Prostate gland (tissue), 2 donors: ENCODE measurements around the gene LTBP2. TPM values are rescaled to one million over a fixed set of nuclear protein-coding genes. Genes with fewer than 3 reads are reported as not detected.

Experiments used
- DNase-seq: peaks from one replicate; pipeline ENCODE4 v3.0.0-alpha.2; 2019; ENCODE audit warnings: low spot score
- H3K27ac ChIP-seq, 2 donors: fragments of 200-600 bp; sonication (generic); 2 replicates each; pipeline ENCODE4 v1.5.1; 2017 to 2019
- H3K27me3 ChIP-seq: fragments of 200-600 bp; sonication (generic); replicated peaks from 2 replicates; pipeline ENCODE4 v1.5.1; 2019; ENCODE audit not compliant: insufficient read depth
- H3K36me3 ChIP-seq, 2 donors: fragments of 200-600 bp; sonication (generic); 1 replicate in 1 of 2; 2 replicates in 1 of 2; pipeline versions ENCODE4 v1.5.1 to v1.8.1; 2017 to 2019
- H3K4me1 ChIP-seq: fragments of 200-600 bp; sonication (generic); replicated peaks from 2 replicates; pipeline ENCODE4 v1.5.1; 2019
- H3K4me3 ChIP-seq, 2 donors: fragments of 200-600 bp; sonication (generic); 2 replicates each; pipeline ENCODE4 v1.5.1; 2017 to 2019
- H3K9me3 ChIP-seq: fragments of 200-600 bp; sonication (generic); 2 replicates; pipeline ENCODE4 v1.5.1; 2017
- POLR2A ChIP-seq: fragments of 450-650 bp; IDR thresholded peaks from one replicate; pipeline ENCODE4 v1.6.1; 2016; ENCODE audit warnings: antibody characterized with exemption, mild to moderate bottlenecking
- POLR2AphosphoS5 ChIP-seq: sonication (generic); formaldehyde crosslinking; IDR thresholded peaks from one replicate; pipeline ENCODE4 v1.6.1; 2017; ENCODE audit warnings: antibody characterized with exemption
- WGBS: methylation state at CpG from one replicate; pipeline ENCODE4 v1.1.5; 2018; 5-methylcytosine and 5-hydroxymethylcytosine counted together
- intact Hi-C: fragments of 100-400 bp; cut with DNase I; formaldehyde crosslinking; loops from one replicate; pipeline ENCODE4 v1.14.2; 2022
- total RNA-seq, 2 donors: library from RNA; depleted of rRNA; stranded (reverse); fragments of >200 nt; gene quantifications; one replicate each; pipeline ENCODE4 v1.1.0, GENCODE V29; 2016
- TF ChIP-seq, protein P1 (sequence below), 4 experiments: fragments of 200-600 bp in 2 of 4; fragments of 450-650 bp in 2 of 4; sonication (generic) in 2 of 4; IDR thresholded peaks; 1 replicate in 3 of 4; 2 replicates in 1 of 4; pipeline ENCODE4 v1.5.1; 2016 to 2019; ENCODE audit warnings: antibody characterized with exemption in 4 of 4, mild to moderate bottlenecking in 2 of 4, moderate library complexity in 2 of 4

LTBP2 gene
- total RNA-seq, 2 donors from 2014 or later = 47.0 to 90.7 TPM

- H3K36me3 ChIP-seq = no peaks in the 10 kb centered on the region
- peaks cover 4% of the 10 kb centered on the region for H3K27me3 ChIP-seq
- TF ChIP-seq POLR2A (peak; percentile 18), POLR2AphosphoS5 (no peak)
- TF ChIP-seq, protein P1, sequence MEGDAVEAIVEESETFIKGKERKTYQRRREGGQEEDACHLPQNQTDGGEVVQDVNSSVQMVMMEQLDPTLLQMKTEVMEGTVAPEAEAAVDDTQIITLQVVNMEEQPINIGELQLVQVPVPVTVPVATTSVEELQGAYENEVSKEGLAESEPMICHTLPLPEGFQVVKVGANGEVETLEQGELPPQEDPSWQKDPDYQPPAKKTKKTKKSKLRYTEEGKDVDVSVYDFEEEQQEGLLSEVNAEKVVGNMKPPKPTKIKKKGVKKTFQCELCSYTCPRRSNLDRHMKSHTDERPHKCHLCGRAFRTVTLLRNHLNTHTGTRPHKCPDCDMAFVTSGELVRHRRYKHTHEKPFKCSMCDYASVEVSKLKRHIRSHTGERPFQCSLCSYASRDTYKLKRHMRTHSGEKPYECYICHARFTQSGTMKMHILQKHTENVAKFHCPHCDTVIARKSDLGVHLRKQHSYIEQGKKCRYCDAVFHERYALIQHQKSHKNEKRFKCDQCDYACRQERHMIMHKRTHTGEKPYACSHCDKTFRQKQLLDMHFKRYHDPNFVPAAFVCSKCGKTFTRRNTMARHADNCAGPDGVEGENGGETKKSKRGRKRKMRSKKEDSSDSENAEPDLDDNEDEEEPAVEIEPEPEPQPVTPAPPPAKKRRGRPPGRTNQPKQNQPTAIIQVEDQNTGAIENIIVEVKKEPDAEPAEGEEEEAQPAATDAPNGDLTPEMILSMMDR (IDR thresholded peaks at IDR 0.05) = peak; percentile 43 to 88 (median 72)
- H3K27ac ChIP-seq = peak overlapping the region; percentile 49 to 55
- no peaks in the 10 kb centered on the region for H3K4me1 ChIP-seq
- intact Hi-C loops = loop anchor here (2.0 to 10.0 kb wide), 4 partner anchors 100 to 248 kb away; partner anchors contain the start of genes AREL1, FCF1 and YLPM1
- peak overlapping the region; percentile 46 to 59 for H3K4me3 ChIP-seq
- DNase-seq = peak; percentile 65
- 6% methylated on average over 69 of the region's 69 CpGs for WGBS
- no peaks in the 10 kb centered on the region for H3K9me3 ChIP-seq
These were observed 449 bp upstream of the LTBP2 start for GRCh38 chr14:74612350-74613021.

DNA sequence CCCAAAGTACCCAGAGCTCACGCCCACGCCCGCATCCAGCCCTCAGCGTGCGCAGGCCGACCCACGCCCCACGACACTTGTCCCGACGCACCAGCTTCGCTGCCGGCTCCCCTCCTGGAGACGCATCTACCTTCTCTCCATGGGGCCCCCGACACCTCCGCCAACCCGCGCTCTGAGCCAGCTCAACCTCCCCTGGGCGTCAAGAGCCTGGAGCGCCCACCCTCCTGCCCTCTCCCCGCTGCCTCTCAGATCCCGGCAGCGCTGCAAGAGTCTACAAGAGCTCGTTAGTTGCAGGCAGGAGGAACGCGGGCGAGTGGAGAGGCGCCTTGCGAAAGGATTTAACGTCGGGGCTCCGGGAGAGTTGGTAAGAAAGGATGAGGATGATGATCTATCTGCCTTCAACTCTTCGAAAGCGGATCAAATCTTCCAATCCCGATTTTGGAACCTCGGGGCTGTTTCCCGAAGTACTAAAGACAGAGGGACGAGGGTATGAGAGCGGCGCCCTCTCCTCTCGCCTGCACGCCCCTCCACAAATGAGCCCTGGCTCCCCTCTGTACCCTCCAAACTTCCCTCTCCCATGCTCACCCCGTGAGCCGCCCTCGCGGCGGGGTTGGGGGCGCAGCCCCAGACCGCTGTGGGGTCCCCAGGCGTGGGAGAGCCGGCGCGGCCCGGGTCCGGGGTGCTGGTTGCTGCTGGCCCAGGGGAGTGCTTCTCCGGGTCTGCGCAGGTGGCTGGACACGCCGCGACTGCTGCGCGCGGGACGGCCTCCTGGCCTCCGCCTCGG lies 979 bp downstream of the LTBP2 start:
- peak overlapping the region; percentile 46 to 59 for H3K4me3 ChIP-seq
- no peaks in the 10 kb centered on the region for H3K36me3 ChIP-seq
- no peaks in the 10 kb centered on the region for H3K4me1 ChIP-seq
- no peak for TF ChIP-seq POLR2A
- TF ChIP-seq, protein P1 (IDR thresholded peaks at IDR 0.05) = no peak
- no peak for TF ChIP-seq POLR2AphosphoS5
- H3K27me3 ChIP-seq = peaks cover 4% of the 10 kb centered on the region
- H3K27ac ChIP-seq = peak overlapping the region; percentile 49 to 55
- intact Hi-C loops = loop anchor here (5.0 to 10.0 kb wide), 3 partner anchors 101 to 246 kb away; partner anchors contain the start of genes AREL1, FCF1 and YLPM1
- WGBS = 47% methylated on average over 45 of the region's 65 CpGs
- no peaks in the 10 kb centered on the region for H3K9me3 ChIP-seq
- no peak for DNase-seq

DNA sequence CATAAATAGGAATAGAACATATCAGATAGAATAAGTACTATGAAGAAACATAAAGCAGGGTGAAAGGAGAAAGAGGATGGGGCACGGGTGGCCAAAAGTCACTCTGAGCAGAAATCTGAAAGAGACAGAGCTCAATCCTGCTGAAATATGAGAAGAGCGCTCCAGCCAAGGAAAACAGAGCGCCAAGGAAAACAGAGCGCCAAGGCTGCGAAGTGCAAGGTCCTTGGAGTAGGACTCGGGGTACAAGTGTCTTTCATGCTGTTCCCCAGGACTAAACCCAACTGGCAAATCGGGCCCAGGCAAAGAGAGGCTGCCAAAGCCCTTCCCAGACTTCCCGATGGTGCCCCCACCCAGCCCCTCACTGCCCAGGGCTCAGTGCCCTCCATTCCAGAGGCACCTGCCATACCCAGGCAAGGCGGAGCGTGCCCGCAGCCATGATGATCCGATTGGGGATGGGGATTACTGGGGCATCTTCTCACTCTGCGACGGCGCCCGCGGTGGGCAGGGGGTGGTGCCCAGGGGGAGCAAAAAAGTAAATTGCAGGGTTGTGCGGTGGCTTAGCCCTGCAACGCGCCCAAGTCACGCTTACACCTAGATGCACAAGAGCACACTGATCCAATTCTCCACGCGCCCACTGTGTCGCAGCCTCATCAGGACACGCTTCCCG lies 1.7 kb downstream of the LTBP2 start:
- TF ChIP-seq POLR2AphosphoS5 (no peak), POLR2A (no peak)
- Histone ChIP-seq H3K27ac (no peak overlapping the region), H3K36me3 (no peaks in the 10 kb centered on the region), H3K4me3 (peak overlapping the region in 1 of 2 donors; percentile 59), H3K27me3 (peaks cover 4% of the 10 kb centered on the region), H3K4me1 (no peaks in the 10 kb centered on the region), H3K9me3 (no peaks in the 10 kb centered on the region)
- DNase-seq = no peak
- WGBS = 80% methylated on average over 26 of the region's 26 CpGs
- intact Hi-C loops = loop anchor here (5.0 to 10.0 kb wide), 3 partner anchors 102 to 246 kb away; partner anchors contain the start of genes AREL1, FCF1 and YLPM1

- intact Hi-C loops = loop anchor here (5.0 to 10.0 kb wide), 4 partner anchors 103 to 245 kb away; partner anchors contain the start of genes AREL1, FCF1 and YLPM1
- DNase-seq = no peak
- Histone ChIP-seq H3K27ac (no peak overlapping the region), H3K4me3 (no peak overlapping the region), H3K4me1 (no peaks in the 10 kb centered on the region), H3K27me3 (peaks cover 4% of the 10 kb centered on the region), H3K9me3 (no peaks in the 10 kb centered on the region), H3K36me3 (no peaks in the 10 kb centered on the region)
- 32% methylated on average over 4 of the region's 4 CpGs for WGBS
- TF ChIP-seq, protein P1 (IDR thresholded peaks at IDR 0.05) = no peak
- TF ChIP-seq POLR2AphosphoS5 (no peak), POLR2A (no peak)
These were observed 2.3 kb downstream of the LTBP2 start for GRCh38 chr14:74609721-74610120.
